ENCODE measurements around the gene SLC23A2. TPM values are rescaled to one million over a fixed set of nuclear protein-coding genes. Genes with fewer than 3 reads are reported as not detected.

The SLC23A2 gene
- total RNA-seq, 1 donor from 2014 or later: 20.4 TPM

DNA sequence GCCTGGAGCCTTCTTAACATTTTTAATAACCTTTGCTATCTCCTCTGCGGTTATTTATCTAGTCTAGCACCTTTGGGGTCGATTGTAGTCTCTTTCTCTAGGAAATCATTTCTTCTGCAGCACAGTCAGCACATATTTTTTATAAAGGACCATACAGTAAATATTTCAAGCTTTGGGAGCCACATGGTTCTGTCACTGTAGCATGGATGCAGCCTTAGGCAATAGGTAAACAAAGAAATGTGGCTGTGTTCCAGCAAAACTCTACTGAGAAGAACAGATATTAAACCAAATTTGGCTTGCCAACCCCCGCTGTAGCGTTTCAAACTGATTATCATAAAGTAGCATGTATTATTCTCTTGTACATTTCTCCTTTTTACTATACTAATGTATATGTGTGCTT lies 95.7 kb downstream of the SLC23A2 start:
- intact Hi-C loops (cut with micrococcal nuclease): no loop called here

GRCh38 chr20:4905195-4905594 lies 96.1 kb downstream of the SLC23A2 start:
- intact Hi-C loops (cut with micrococcal nuclease): no loop called here

DNA sequence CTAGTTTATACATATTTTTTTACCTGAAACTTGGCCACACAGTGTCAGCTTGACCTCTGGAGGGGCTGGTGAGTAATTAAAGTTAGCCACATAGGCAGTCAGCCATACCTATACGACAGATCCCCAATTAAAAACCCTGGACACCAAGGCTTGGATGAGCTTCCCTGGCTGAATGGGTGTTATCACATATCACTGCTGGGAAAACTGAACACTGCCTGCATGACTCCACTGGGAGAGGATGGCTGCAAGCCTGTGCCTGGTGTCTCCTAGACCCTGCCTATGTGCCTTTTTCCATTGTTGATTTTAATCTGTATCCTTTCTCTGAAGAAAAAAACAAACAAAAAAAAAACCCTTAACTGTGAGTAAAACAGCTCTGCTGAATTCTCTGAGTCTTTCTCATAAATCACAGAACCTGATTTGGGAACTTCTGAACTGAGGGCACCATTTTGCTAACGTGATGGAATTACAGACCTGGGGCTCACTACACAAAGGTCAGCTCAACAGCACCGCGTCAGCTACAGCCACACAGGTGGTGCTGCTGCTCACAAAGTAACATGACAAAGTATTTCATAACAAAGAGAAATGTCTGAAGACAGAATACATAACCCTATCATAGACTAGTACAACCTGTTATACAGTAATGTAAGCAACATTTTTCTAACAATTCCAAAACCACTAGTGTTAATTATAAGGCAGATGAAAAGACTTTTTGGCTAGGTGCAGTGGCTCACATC lies 97.0 kb downstream of the SLC23A2 start:
- intact Hi-C loops (cut with micrococcal nuclease): no loop called here

- intact Hi-C loops (cut with micrococcal nuclease): no loop called here
Measured at GRCh38 chr20:4902788-4903187, 98.5 kb downstream of the SLC23A2 start.

DNA sequence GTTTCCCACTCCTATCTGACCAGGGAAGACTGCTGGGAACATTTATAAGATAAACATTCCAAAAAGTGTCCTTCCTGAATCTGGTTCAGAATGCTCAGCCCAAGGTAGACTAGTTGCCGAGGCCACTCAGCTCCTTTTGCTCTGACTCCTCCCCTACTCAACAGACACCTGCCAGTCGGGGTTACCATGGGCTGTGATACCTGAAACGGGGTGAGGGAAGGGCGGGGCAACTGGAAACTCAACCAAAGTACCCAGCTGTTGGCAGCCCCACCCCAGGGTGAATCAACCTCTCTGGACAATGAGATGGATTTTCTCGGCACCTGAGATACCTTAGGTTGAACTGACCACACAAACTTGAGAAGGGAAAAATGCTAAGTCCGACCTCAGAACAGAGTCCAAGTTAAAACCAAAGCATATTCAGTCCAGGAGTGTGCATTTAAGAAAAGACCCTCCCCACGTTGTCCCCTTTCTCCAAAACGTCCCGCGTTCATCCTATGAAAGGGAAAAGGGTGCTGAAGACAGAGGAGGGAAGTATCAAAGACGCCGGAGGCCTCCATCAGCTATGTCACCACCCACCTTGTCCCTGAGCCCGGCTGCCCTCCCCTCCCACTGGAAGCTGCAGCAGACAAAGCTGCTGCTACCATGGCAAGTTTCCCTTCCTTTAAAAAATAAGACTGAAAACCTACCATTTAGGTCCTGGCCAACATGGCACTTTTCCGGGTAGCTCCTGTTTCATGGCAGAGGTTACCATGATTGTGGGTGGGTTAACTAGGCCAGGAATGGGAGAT lies 100.1 kb downstream of the SLC23A2 start:
- intact Hi-C loops (cut with micrococcal nuclease): no loop called here

DNA sequence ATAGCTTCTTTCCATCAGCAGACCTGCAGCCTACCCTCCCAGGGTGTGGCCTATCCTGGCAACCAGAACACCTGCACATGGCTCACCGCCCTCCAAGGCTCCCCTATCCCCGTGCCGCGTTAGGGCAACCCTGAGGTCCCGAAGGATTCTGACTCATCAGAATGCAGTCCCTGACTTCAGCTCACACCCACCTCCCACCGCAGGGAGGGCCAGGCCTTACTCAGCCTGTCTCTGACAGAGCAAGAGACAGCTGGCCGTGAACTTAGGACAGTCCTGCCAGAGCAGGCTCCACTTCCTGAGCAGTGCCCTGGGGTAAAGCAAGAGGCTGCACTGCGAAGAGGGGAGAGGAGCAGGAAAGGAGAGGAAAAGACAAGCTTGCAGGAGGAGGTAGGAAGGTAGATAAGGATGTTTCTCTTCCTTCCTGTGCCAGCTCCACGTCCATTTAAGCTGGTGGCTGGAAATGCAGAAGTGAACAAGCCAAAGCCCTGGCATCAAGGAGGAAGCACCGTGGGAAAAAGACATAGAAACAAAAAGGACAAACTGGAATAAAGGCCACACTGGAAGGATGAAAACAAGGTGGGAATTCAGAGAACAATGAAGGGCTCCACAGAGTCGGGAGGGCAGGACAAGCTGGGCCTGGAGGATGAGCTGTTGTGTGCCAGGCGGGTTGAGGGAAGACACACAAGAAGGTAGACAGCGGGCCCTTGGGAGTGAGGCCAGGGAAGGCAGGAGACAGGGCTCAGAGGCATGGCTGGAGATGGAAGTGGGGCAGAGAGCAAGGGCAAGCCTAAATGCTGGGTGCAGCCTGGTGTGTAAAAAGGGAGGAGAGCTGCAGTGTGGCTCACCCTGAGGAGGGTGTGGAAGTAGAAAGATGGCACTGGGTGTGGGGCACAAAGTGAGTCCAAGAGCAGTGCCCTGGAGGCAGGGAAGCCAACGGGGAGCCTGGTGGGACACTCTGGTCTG lies 102.7 kb downstream of the SLC23A2 start:
- intact Hi-C loops (cut with micrococcal nuclease): no loop called here

- intact Hi-C loops (cut with micrococcal nuclease): no loop called here
Measured at GRCh38 chr20:4897600-4897999, 103.7 kb downstream of the SLC23A2 start.

DNA sequence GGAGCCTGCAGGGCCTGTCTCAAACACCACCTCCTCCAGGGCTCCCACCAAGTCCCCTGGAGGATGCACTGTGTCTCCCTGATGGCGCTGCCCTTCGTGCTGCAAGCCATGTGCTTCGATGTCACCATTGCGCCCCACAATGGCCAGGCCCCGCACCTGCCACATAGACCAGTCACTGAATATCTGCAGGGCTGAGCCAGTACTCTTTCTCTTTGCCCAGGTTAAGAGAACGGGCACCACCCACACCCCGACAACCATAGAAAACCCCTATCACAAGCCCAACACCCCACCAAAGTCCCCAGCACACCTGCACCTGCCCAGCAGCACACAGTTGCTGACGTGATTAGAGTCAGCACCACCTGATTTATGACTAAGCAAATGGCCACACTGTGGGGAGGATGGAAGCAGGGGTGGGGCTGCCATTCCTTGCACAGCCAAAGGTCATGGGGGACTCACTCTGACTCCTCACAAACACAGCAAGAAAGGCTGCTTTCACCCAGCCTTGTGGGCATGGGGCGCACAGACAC lies 104.3 kb downstream of the SLC23A2 start:
- intact Hi-C loops (cut with micrococcal nuclease): no loop called here

- intact Hi-C loops (cut with micrococcal nuclease): no loop called here
Measured at GRCh38 chr20:4896119-4896702, 105.1 kb downstream of the SLC23A2 start.

DNA sequence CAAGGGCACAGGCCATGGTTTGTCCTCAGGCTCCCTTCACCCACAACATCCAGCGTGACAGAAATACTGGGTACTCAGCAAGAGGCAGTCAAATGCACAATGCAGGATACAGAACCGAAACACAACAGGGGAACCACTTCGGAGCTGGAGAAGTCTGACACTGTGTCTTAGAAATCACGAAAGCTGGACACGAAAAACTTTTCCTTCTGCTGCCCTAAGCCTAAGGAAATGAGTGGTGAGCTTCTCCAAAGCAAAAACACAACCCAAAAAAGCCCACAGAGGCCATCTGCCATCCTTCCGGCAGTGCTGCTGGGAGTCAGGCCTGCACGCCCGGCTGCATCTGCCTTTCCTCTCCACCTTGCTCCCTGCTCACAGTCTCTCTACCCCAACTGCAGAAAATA lies 106.3 kb downstream of the SLC23A2 start:
- intact Hi-C loops (cut with micrococcal nuclease): no loop called here

DNA sequence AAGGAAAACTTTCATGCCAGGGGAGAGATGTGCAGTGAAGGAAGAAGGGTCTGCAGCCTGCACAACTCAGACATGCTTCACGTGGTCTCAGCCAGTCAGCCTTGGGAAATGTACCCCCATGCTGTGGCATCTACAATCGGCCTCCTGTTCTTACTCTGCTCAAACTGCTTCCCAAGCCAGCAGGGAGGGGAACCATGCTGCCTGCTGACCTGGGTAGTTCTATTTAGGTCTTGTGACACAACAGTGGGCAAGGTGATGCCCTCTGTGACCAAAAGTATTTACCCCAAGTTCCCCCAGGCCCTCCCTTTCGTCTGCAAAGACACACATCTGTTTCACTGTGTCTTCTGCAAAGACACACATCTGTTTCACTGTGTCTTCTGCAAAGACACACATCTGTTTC lies 106.9 kb downstream of the SLC23A2 start:
- intact Hi-C loops (cut with micrococcal nuclease): no loop called here

DNA sequence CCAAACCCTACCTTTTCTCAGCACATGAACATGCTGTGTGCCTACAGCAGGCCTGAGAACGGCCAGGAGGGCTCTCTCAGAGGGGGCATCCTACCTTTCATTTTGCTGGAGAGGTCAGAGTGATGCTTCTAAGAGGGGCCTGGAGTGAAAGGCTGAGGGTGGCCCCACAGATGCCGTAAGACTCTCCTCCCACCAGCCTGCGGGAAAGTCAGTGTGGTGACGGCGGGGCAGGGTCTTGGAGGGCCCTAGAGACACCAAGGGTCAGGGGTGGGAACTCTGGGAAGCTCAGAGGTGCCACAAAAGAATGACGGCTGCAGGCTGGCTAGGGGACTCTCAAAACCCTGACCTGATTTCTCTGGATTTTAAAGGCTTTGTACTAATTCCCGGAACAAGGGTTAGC lies 107.6 kb downstream of the SLC23A2 start:
- intact Hi-C loops (cut with micrococcal nuclease): no loop called here

DNA sequence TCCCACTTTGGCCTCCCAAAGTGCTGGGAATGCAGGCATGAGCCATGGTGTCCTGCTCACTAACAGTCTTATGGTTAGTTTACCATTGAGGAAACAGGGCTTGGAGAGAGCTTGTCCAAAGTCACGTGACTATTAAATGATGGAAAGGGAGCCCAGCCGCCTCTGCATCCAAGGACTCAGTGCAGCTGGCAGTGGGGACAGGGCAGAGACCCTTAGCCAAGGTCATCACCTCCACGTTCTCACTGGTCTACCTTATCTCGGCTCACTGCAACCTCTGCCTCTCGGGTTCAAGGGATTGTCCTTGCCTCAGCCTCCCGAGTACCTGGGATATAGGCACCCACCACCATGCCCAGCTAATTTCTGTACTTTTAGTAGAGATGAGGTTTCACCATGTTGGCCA lies 109.3 kb downstream of the SLC23A2 start:
- intact Hi-C loops (cut with micrococcal nuclease): no loop called here

- intact Hi-C loops (cut with micrococcal nuclease): no loop called here
Measured at GRCh38 chr20:4891190-4891763, 110.0 kb downstream of the SLC23A2 start.

DNA sequence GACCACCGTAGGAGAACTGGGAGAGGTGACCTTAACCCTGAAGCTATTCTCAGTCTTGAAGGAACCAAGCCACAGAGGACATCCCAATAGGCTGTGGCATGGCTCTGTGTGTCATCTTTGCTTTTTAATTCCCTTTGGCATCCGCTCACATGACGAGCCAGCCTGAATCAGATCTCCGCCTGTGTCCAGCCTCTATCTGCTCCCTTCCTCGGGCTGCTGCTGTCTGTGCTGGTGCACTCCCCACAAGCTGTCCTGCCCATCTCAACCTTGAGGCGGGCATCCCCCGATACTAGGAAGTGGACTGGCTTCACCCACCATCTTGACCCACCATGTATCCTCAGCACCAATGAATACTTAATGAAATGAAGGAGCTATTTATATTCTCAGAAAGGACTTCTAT lies 111.9 kb downstream of the SLC23A2 start:
- intact Hi-C loops (cut with micrococcal nuclease): no loop called here

- intact Hi-C loops (cut with micrococcal nuclease): no loop called here
Measured at GRCh38 chr20:4887586-4887985, 113.7 kb downstream of the SLC23A2 start.

GRCh38 chr20:4886771-4887527 lies 114.4 kb downstream of the SLC23A2 start:
- intact Hi-C loops (cut with micrococcal nuclease): no loop called here

DNA sequence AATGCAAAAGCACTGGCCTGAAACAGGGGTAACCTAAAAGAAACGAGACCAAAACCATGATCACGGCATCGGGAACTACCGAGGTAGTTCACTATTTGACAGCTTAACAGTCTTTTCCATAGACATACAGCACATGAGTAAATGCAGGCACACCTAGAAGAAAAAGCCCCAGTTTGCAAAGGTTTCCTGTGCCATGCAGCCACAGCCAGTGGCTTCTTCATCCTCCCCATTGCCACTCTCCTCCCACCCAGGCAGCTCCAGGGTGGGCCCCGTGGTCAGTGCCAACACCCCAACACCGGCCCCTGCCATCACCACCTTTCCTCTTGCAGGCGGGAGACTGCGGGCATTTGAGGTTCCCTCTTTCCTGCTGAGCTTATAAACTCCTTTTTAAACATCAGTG lies 115.4 kb downstream of the SLC23A2 start:
- intact Hi-C loops (cut with micrococcal nuclease): no loop called here

DNA sequence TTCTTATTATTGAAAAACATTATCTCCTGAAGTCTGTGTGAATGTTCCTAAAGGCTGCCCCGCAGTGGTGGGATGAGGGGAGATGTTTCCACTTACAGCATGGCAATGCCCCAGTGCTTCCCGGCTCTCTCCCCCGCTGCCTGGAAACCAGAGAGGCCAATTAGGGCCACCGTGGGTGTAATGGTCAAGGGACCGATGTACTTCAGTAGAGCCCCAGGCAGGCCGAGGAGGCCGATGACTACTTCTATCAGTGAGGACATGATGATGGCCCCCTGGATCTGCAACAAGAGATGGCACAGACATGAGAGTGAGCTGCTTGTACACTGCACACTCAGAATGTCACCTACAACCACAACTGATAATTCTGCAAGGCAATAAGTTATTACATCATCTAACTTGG lies 117.8 kb downstream of the SLC23A2 start:
- intact Hi-C loops (cut with micrococcal nuclease): no loop called here

DNA sequence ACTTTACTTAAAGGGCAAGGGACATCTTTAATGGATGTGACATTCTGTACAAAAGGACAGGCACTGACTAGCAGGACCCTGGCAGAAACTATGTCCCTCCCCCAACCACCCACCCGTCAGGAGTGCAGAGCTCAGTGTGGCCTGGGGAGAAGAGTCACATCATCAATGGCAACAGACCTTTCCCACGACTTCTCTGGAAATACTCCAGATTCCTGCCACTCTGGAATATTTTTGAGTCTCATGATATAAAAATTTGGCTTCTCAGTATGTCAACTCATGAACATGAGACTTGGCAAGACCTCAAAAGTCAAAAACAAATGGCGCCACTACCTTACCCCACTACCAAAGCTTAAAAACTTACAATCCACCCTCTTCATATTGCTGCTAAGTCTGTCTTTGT lies 118.3 kb downstream of the SLC23A2 start:
- intact Hi-C loops (cut with micrococcal nuclease): no loop called here
